GM20000 (cell line): ENCODE results near the gene AGBL2.
"Not testable (repeated sequence)": the region's sequence is repeated elsewhere in the genome, so short reads cannot be mapped to it uniquely, and the experiment has no call there.

Source experiments
- DNase-seq: peaks from one replicate; pipeline ENCODE4 v3.0.0; 2012; ENCODE audit warnings: low spot score
- TF ChIP-seq, protein P1 (sequence below): IDR thresholded peaks from 2 replicates; pipeline ENCODE4 v1.5.1; 2012; ENCODE audit warnings: mild to moderate bottlenecking, control low read depth; ENCODE audit errors: extremely low read depth, missing control alignments

Gene AGBL2

DNA sequence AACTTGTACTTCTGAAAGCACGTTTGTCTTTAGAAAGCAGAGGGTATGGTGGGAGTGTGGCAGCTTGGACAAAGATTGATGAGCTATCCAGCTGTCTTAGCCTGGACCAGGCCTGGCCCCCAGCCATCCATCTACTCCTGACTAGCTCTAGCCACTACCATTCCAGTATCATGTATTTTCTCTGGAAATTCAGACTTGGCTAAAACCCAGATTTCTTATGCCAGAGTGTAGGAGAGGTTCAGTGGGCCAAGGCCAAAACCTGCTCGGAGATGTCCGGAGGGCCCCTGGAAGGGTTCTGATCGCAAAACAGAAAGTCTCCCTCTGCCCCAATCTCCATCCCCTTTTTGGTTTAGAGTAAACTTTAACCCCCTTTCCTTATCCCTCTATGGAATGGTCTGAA is 48.0 kb downstream of the AGBL2 start:
- TF ChIP-seq, protein P1, sequence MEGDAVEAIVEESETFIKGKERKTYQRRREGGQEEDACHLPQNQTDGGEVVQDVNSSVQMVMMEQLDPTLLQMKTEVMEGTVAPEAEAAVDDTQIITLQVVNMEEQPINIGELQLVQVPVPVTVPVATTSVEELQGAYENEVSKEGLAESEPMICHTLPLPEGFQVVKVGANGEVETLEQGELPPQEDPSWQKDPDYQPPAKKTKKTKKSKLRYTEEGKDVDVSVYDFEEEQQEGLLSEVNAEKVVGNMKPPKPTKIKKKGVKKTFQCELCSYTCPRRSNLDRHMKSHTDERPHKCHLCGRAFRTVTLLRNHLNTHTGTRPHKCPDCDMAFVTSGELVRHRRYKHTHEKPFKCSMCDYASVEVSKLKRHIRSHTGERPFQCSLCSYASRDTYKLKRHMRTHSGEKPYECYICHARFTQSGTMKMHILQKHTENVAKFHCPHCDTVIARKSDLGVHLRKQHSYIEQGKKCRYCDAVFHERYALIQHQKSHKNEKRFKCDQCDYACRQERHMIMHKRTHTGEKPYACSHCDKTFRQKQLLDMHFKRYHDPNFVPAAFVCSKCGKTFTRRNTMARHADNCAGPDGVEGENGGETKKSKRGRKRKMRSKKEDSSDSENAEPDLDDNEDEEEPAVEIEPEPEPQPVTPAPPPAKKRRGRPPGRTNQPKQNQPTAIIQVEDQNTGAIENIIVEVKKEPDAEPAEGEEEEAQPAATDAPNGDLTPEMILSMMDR = no peak
- DNase-seq = no peak

DNA sequence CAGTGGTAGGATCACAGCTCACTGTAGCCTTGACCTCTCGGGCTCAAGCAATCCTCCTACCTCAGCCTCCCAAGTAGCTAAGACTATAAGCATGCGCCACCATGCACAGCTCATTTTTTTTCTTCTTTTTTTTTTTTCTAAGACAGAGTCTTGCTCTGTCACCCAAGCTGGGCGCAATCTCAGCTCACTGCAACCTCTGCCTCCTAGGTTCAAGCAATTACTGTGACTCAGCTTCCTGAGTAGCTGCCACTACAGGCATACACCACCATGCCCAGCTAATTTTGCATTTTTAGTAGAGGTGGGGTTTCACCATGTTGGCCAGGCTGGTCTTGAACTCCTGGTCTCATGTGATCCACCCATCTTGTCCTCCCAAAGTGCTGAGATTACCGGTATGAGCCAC is 50.2 kb downstream of the AGBL2 start:
- DNase-seq = not testable (repeated sequence)

DNA sequence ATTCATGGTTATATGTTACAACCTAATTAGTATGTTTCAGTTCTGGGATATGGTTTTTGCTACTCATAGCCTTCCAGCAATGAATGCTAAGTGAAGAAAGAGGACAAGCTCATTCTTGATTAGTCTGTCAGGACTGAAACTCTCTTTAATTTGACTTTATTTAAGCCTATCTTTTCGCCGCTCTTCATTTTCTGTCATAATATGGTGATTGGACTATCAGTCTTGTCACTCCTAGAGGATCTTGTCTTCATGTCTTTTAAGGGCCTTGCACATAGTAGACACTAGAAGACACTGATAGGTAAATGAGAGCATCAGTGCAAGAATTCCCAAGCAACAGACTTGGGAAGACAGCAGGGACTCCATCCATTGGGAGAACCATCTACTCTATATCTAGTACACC is 53.9 kb downstream of the AGBL2 start:
- TF ChIP-seq, protein P1 = no peak

GRCh38 chr11:47659276-47659675 is 55.9 kb downstream of the AGBL2 start:
- TF ChIP-seq, protein P1 = no peak
- DNase-seq = no peak

More for the DNA sequence above, 53.9 kb downstream of the AGBL2 start:
- no peak for DNase-seq

DNA sequence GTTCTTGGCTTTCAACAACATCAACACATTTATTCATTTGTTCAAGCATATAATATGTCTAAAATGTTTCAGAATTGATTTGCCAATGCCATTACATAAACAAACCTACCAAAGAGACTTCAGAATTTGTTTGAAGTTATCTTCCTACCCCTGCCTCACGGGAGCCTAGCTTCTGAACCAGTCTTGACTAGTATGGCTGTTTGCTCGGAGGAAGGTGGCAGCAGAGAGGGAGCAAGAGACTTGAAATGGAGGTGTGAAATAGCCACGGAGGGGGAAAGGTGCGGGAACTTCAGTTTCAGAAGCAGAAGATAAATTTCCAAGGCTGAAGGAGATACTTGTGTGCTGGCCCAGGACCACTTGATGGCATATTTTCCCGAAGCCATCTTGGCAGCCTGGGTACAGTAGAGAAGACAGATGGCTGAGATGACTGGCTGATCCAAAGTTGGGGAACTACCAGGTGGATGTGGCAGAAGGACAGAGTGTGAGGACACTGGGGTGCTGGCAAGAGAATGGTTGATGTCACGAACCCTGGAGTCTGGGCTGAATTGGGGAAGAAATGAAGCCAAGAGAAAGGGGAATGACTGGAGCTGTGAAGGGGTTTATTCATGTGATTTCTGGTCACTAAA is 58.8 kb downstream of the AGBL2 start:
- DNase-seq = no peak
- TF ChIP-seq, protein P1 = no peak

DNA sequence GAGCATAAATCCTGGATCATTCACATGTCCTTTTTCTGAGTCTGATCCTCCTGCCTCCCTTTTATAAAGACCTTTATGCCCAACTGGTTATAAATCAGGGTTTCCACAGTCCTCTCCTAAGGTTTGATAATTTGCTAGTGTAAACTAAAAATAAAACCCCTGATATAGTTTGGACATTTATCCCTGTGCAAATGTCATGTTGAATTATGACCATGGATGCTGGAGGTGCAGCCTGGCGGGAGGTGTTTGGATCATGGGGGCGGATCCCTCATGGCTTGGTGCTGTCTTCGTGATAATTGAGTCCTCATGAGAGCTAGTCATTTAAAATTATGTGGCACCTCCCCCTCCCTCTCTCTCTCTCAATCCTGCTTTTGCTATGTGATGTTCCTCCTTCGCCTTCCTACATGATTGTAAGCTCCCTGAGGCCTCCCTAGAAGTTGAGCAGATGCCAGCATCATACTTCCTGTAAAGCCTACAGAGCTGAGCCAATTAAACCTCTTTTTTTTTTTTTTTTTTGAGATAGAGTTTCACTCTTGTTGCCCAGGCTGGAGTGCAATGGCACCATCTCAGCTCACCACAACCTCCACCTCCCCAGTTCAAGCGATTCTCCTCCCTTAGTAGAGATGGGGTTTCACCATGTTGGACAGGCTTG is 63.2 kb downstream of the AGBL2 start:
- no peak for DNase-seq
- TF ChIP-seq, protein P1 = no peak

DNA sequence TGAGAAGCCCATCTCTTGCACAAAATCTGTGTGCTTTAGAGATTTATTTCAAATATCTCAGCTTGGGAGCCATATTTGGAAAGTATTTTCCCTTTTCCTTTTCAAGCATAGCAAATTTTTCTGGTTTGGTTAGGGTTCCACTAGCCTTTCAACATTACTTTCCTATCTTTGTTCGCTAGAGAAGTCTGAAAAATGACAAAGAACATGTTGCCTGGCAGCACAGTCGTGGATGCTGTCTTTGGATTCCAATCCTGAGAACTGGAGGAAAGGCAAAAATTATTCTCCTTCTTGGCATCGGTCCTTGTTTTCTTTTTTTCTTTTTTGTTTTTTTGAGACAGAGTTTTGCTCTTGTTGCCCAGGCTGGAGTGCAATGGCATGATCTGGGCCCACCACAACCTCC is 65.9 kb downstream of the AGBL2 start:
- no peak for DNase-seq
- TF ChIP-seq, protein P1 = no peak

- no peak for DNase-seq
- TF ChIP-seq, protein P1 = no peak
Measured at GRCh38 chr11:47646019-47646418, 69.2 kb downstream of the AGBL2 start.
